IPS-18a (cell line): ENCODE data around the gene MOB4.
A peak's percentile ranks its signal among the peaks of the same experiment; 100 is the strongest.
"Not testable (repeated sequence)": the region's sequence is repeated elsewhere in the genome, so short reads cannot be mapped to it uniquely, and the experiment has no call there.

Experiments used
- H3K27ac ChIP-seq: one replicate; pipeline ENCODE4 v1.5.1; 2013; ENCODE audit warnings: low read length
- H3K27me3 ChIP-seq: one replicate; pipeline ENCODE4 v1.6.1; 2013; ENCODE audit warnings: mild to moderate bottlenecking, low read length; ENCODE audit not compliant: control insufficient read depth, insufficient read depth
- H3K36me3 ChIP-seq: one replicate; pipeline ENCODE4 v1.6.1; 2013; ENCODE audit warnings: low read depth, low read length; ENCODE audit not compliant: control insufficient read depth
- H3K4me1 ChIP-seq: one replicate; pipeline ENCODE4 v1.6.1; 2013; ENCODE audit warnings: low read depth, low read length; ENCODE audit not compliant: control insufficient read depth
- H3K4me3 ChIP-seq: one replicate; pipeline ENCODE4 v1.5.1; 2013; ENCODE audit warnings: low read length
- H3K9ac ChIP-seq: one replicate; pipeline ENCODE4 v1.6.1; 2013; ENCODE audit warnings: mild to moderate bottlenecking, low read length, moderate library complexity
- H3K9me3 ChIP-seq: one replicate; pipeline ENCODE4 v1.6.1; 2013; ENCODE audit warnings: low read depth, low read length; ENCODE audit not compliant: control insufficient read depth

The MOB4 gene

GRCh38 chr2:197515739-197516392 lies at the start of gene MOB4:
TSS of gene MOB4 (plus strand) at chr2:197516066. CDS start at chr2:197516087, 21 bp downstream.
- H3K27me3 ChIP-seq: no peaks in the 10 kb centered on the region
- peaks cover 18% of the 10 kb centered on the region for H3K4me1 ChIP-seq
- H3K36me3 ChIP-seq: no peaks in the 10 kb centered on the region
- H3K9ac ChIP-seq: peak within 1 kb of the TSS; percentile 73
- peak within 1 kb of the TSS; percentile 92 for H3K4me3 ChIP-seq
- H3K27ac ChIP-seq: peak within 1 kb of the TSS; percentile 37
- H3K9me3 ChIP-seq: no peaks in the 10 kb centered on the region

GRCh38 chr2:197472166-197472565 lies 43.7 kb upstream of the MOB4 start:
- no peak overlapping the region for H3K9ac ChIP-seq
- no peaks in the 10 kb centered on the region for H3K27me3 ChIP-seq
- peaks cover 29% of the 10 kb centered on the region for H3K36me3 ChIP-seq
- no peaks in the 10 kb centered on the region for H3K4me1 ChIP-seq
- H3K4me3 ChIP-seq: no peak overlapping the region
- H3K9me3 ChIP-seq: no peaks in the 10 kb centered on the region
- H3K27ac ChIP-seq: no peak overlapping the region

GRCh38 chr2:197477797-197478196 lies 38.1 kb upstream of the MOB4 start:
- no peak overlapping the region for H3K9ac ChIP-seq
- no peak overlapping the region for H3K4me3 ChIP-seq
- H3K27me3 ChIP-seq: no peaks in the 10 kb centered on the region
- H3K36me3 ChIP-seq: peaks cover 15% of the 10 kb centered on the region
- H3K9me3 ChIP-seq: no peaks in the 10 kb centered on the region
- H3K27ac ChIP-seq: no peak overlapping the region
- H3K4me1 ChIP-seq: no peaks in the 10 kb centered on the region

GRCh38 chr2:197480165-197481036 lies 35.5 kb upstream of the MOB4 start:
- H3K36me3 ChIP-seq: peaks cover under 1% of the 10 kb centered on the region
- no peak overlapping the region for H3K9ac ChIP-seq
- no peaks in the 10 kb centered on the region for H3K9me3 ChIP-seq
- no peaks in the 10 kb centered on the region for H3K27me3 ChIP-seq
- no peak overlapping the region for H3K4me3 ChIP-seq
- H3K27ac ChIP-seq: no peak overlapping the region
- no peaks in the 10 kb centered on the region for H3K4me1 ChIP-seq

GRCh38 chr2:197484248-197484647 lies 31.6 kb upstream of the MOB4 start:
- not testable (repeated sequence) for H3K27me3 ChIP-seq, H3K27ac ChIP-seq, H3K9me3 ChIP-seq, H3K9ac ChIP-seq, H3K4me3 ChIP-seq, H3K4me1 ChIP-seq
- peaks cover 37% of the 10 kb centered on the region for H3K36me3 ChIP-seq

- H3K4me1 ChIP-seq: no peaks in the 10 kb centered on the region
- H3K9ac ChIP-seq: no peak overlapping the region
- no peak overlapping the region for H3K27ac ChIP-seq
- peaks cover 56% of the 10 kb centered on the region for H3K36me3 ChIP-seq
- H3K9me3 ChIP-seq: no peaks in the 10 kb centered on the region
- no peaks in the 10 kb centered on the region for H3K27me3 ChIP-seq
- no peak overlapping the region for H3K4me3 ChIP-seq
Observed at GRCh38 chr2:197486175-197486574, 29.7 kb upstream of the MOB4 start.

GRCh38 chr2:197487385-197487784 lies 28.5 kb upstream of the MOB4 start:
- H3K27ac ChIP-seq: no peak overlapping the region
- no peak overlapping the region for H3K4me3 ChIP-seq
- peaks cover 68% of the 10 kb centered on the region for H3K36me3 ChIP-seq
- H3K9ac ChIP-seq: no peak overlapping the region
- no peaks in the 10 kb centered on the region for H3K4me1 ChIP-seq
- H3K9me3 ChIP-seq: no peaks in the 10 kb centered on the region
- H3K27me3 ChIP-seq: no peaks in the 10 kb centered on the region

- H3K9ac ChIP-seq: no peak overlapping the region
- peaks cover 80% of the 10 kb centered on the region for H3K36me3 ChIP-seq
- H3K9me3 ChIP-seq: no peaks in the 10 kb centered on the region
- H3K4me3 ChIP-seq: no peak overlapping the region
- no peaks in the 10 kb centered on the region for H3K27me3 ChIP-seq
- peaks cover 20% of the 10 kb centered on the region for H3K4me1 ChIP-seq
- no peak overlapping the region for H3K27ac ChIP-seq
Observed at GRCh38 chr2:197495433-197496134, 20.3 kb upstream of the MOB4 start.

- Histone ChIP-seq H3K9ac (no peak overlapping the region), H3K36me3 (peaks cover 72% of the 10 kb centered on the region), H3K4me1 (peaks cover 20% of the 10 kb centered on the region), H3K4me3 (peak overlapping the region; percentile 92), H3K27ac (no peak overlapping the region), H3K27me3 (no peaks in the 10 kb centered on the region), H3K9me3 (no peaks in the 10 kb centered on the region)
Observed at GRCh38 chr2:197496695-197497094, 19.2 kb upstream of the MOB4 start.

GRCh38 chr2:197497326-197497725 lies 18.5 kb upstream of the MOB4 start:
- Histone ChIP-seq H3K36me3 (peaks cover 72% of the 10 kb centered on the region), H3K4me1 (peaks cover 26% of the 10 kb centered on the region), H3K4me3 (peak overlapping the region; percentile 92), H3K27ac (no peak overlapping the region), H3K27me3 (no peaks in the 10 kb centered on the region), H3K9me3 (no peaks in the 10 kb centered on the region), H3K9ac (peak overlapping the region; percentile 88)

- H3K9ac ChIP-seq: peak overlapping the region; percentile 88
- H3K27ac ChIP-seq: peak overlapping the region; percentile 17
- H3K36me3 ChIP-seq: peaks cover 72% of the 10 kb centered on the region
- H3K4me1 ChIP-seq: peaks cover 27% of the 10 kb centered on the region
- H3K4me3 ChIP-seq: peak overlapping the region; percentile 92
- no peaks in the 10 kb centered on the region for H3K9me3 ChIP-seq
- H3K27me3 ChIP-seq: no peaks in the 10 kb centered on the region
Observed at GRCh38 chr2:197498235-197498936, 17.5 kb upstream of the MOB4 start.
